ENCODE results near the gene GIPR. TPM values are rescaled to one million over a fixed set of nuclear protein-coding genes. Genes with fewer than 3 reads are reported as not detected.

Gene GIPR
- total and polyA plus RNA-seq, 7 donors, result under 0.01 to 0.08 TPM; not detected in 5

GRCh38 chr19:45676851-45677263 is 8.8 kb downstream of the GIPR start:
- no peak for DNase-seq
- Histone ChIP-seq H3K9me3 (no peaks in the 10 kb centered on the region), H3K36me3 (ENCODE audit: insufficient read depth in 1 of 2, low read depth in 1 of 2) (no peaks in the 10 kb centered on the region), H3K27ac (no peak overlapping the region), H3K27me3 (ENCODE audit: insufficient read depth in 3 of 3, low read length in 2 of 3) (peaks cover 0 to 61% (median 19%) of the 10 kb centered on the region in 3 donors), H3K4me1 (peaks cover 4% of the 10 kb centered on the region), H3K4me3 (peak overlapping the region; percentile 43)
- 6 to 7% (median 7%) methylated on average over 25 to 28 of the region's 28 CpGs for WGBS, 3 donors
- TF ChIP-seq CTCF (IDR thresholded peaks at IDR 0.05), result no peak
- intact Hi-C loops (cut with DNase I), result no loop called here
- ATAC-seq, result no peak

GRCh38 chr19:45677351-45678230 is 9.6 kb downstream of the GIPR start:
- ATAC-seq (peak in 3 of 4 donors; percentile 16 to 26 (median 17)), DNase-seq (peak; percentile 64)
- Histone ChIP-seq H3K4me3 (peak overlapping the region; percentile 43), H3K9me3 (no peaks in the 10 kb centered on the region), H3K36me3 (ENCODE audit: insufficient read depth in 1 of 2, low read depth in 1 of 2) (no peaks in the 10 kb centered on the region), H3K27ac (no peak overlapping the region), H3K27me3 (ENCODE audit: insufficient read depth in 3 of 3, low read length in 2 of 3) (peaks cover 0 to 54% (median 19%) of the 10 kb centered on the region in 3 donors), H3K4me1 (peaks cover 4% of the 10 kb centered on the region)
- 2 to 4% (median 3%) methylated on average over 45 to 49 of the region's 49 CpGs for WGBS, 3 donors
- intact Hi-C loops (cut with DNase I), result no loop called here
- TF ChIP-seq CTCF (IDR thresholded peaks at IDR 0.05), result no peak

- DNase-seq (peak; percentile 83 to 90), ATAC-seq (peak; percentile 93 to 96 (median 96))
- WGBS, 3 donors, result 1 to 2% (median 2%) methylated on average over 42 to 51 of the region's 51 CpGs
- Histone ChIP-seq H3K9me3 (no peaks in the 10 kb centered on the region), H3K4me3 (peak overlapping the region; percentile 62), H3K4me1 (peaks cover 4% of the 10 kb centered on the region), H3K27me3 (ENCODE audit: insufficient read depth in 3 of 3, low read length in 2 of 3) (peaks cover 0 to 31% (median 19%) of the 10 kb centered on the region in 3 donors), H3K36me3 (ENCODE audit: insufficient read depth in 1 of 2, low read depth in 1 of 2) (peaks cover 5 to 30% of the 10 kb centered on the region in 2 donors), H3K27ac (peak overlapping the region; percentile 69)
- intact Hi-C loops (cut with DNase I), result no loop called here
- peak; percentile 97 for TF ChIP-seq CTCF (IDR thresholded peaks at IDR 0.05)
Measured at GRCh38 chr19:45681391-45682015, 13.5 kb downstream of the GIPR start.

- DNase-seq, result no peak
- H3K4me3 ChIP-seq, result peak overlapping the region; percentile 62
- peaks cover 5 to 36% of the 10 kb centered on the region in 2 donors for H3K36me3 ChIP-seq (ENCODE audit: insufficient read depth in 1 of 2, low read depth in 1 of 2)
- intact Hi-C loops (cut with DNase I), result no loop called here
- TF ChIP-seq CTCF (IDR thresholded peaks at IDR 0.05), result no peak
- H3K27me3 ChIP-seq (ENCODE audit: insufficient read depth in 3 of 3, low read length in 2 of 3), result peaks cover 0 to 25% (median 14%) of the 10 kb centered on the region in 3 donors
- H3K9me3 ChIP-seq, result no peaks in the 10 kb centered on the region
- H3K27ac ChIP-seq, result peak overlapping the region; percentile 69
- 56 to 69% (median 60%) methylated on average over 8 of the region's 8 CpGs for WGBS, 3 donors
- ATAC-seq, result peak in 1 of 4 donors; percentile 3
- H3K4me1 ChIP-seq, result peaks cover 4% of the 10 kb centered on the region
Measured at GRCh38 chr19:45682117-45682516, 14.1 kb downstream of the GIPR start.
